Measurements from ENCODE around the gene KIAA0232. TPM values are rescaled to one million over a fixed set of nuclear protein-coding genes. Genes with fewer than 3 reads are reported as not detected.
"Not testable (repeated sequence)": the region's sequence is repeated elsewhere in the genome, so short reads cannot be mapped to it uniquely, and the experiment has no call there.

The KIAA0232 gene
- total and polyA plus RNA-seq, 9 donors: 8.7 to 41.4 (median 38.5) TPM

GRCh38 chr4:6788123-6788522 lies 5.6 kb downstream of the KIAA0232 start:
- no peaks in the 10 kb centered on the region for H3K27me3 ChIP-seq
- H3K4me3 ChIP-seq: no peak overlapping the region
- H3K9me3 ChIP-seq: no peaks in the 10 kb centered on the region
- WGBS, 3 donors: 77 to 89% (median 88%) methylated on average over 7 of the region's 7 CpGs
- peaks cover 2% of the 10 kb centered on the region for H3K4me1 ChIP-seq (ENCODE audit: insufficient read depth)
- TF ChIP-seq CTCF (IDR thresholded peaks at IDR 0.05) (no peak), EP300 (IDR thresholded peaks at IDR 0.05) (no peak), POLR2A (IDR thresholded peaks at IDR 0.05) (no peak)
- DNase-seq: no peak
- intact Hi-C loops (cut with DNase I): loop anchor here in 3 of 4 donors (10.0 kb wide), 2 partner anchors 87 to 513 kb away; no protein-coding TSS in a partner anchor
- no peaks in the 10 kb centered on the region for H3K36me3 ChIP-seq
- H3K27ac ChIP-seq: no peak overlapping the region

GRCh38 chr4:6791245-6791644 lies 8.7 kb downstream of the KIAA0232 start:
- H3K4me1 ChIP-seq (ENCODE audit: insufficient read depth); H3K27ac ChIP-seq; DNase-seq; H3K9me3 ChIP-seq; H3K36me3 ChIP-seq; H3K4me3 ChIP-seq; H3K27me3 ChIP-seq; intact Hi-C loops (cut with DNase I): not testable (repeated sequence)
- 92 to 97% (median 93%) methylated on average over 4 of the region's 4 CpGs for WGBS, 3 donors

- 82 to 91% (median 90%) methylated on average over 3 of the region's 3 CpGs for WGBS, 3 donors
- H3K36me3 ChIP-seq; H3K27ac ChIP-seq; H3K9me3 ChIP-seq; H3K4me1 ChIP-seq (ENCODE audit: insufficient read depth); H3K27me3 ChIP-seq; H3K4me3 ChIP-seq; DNase-seq; intact Hi-C loops (cut with DNase I): not testable (repeated sequence)
These were observed 9.3 kb downstream of the KIAA0232 start for GRCh38 chr4:6791796-6792195.

GRCh38 chr4:6794189-6794588 lies 11.7 kb downstream of the KIAA0232 start:
- Histone ChIP-seq H3K27me3 (no peaks in the 10 kb centered on the region), H3K27ac (no peak overlapping the region), H3K4me1 (ENCODE audit: insufficient read depth) (peaks cover 5% of the 10 kb centered on the region), H3K9me3 (no peaks in the 10 kb centered on the region), H3K4me3 (no peak overlapping the region), H3K36me3 (no peaks in the 10 kb centered on the region)
- intact Hi-C loops (cut with DNase I): no loop called here
- TF ChIP-seq CTCF (IDR thresholded peaks at IDR 0.05) (no peak), POLR2A (IDR thresholded peaks at IDR 0.05) (no peak), EP300 (IDR thresholded peaks at IDR 0.05) (no peak)
- no peak for DNase-seq
- 89 to 95% (median 94%) methylated on average over 4 of the region's 4 CpGs for WGBS, 3 donors

GRCh38 chr4:6795821-6796220 lies 13.3 kb downstream of the KIAA0232 start:
- intact Hi-C loops (cut with DNase I): no loop called here
- WGBS, 3 donors: 96 to 98% (median 96%) methylated on average over 8 of the region's 8 CpGs
- Histone ChIP-seq H3K36me3 (no peaks in the 10 kb centered on the region), H3K9me3 (no peaks in the 10 kb centered on the region), H3K4me3 (no peak overlapping the region), H3K4me1 (ENCODE audit: insufficient read depth) (peaks cover 5% of the 10 kb centered on the region), H3K27ac (no peak overlapping the region), H3K27me3 (no peaks in the 10 kb centered on the region)
- no peak for DNase-seq
- TF ChIP-seq POLR2A (IDR thresholded peaks at IDR 0.05) (no peak), CTCF (IDR thresholded peaks at IDR 0.05) (no peak), EP300 (IDR thresholded peaks at IDR 0.05) (no peak)

- H3K36me3 ChIP-seq; H3K9me3 ChIP-seq; H3K4me1 ChIP-seq (ENCODE audit: insufficient read depth); H3K4me3 ChIP-seq; H3K27me3 ChIP-seq; DNase-seq; intact Hi-C loops (cut with DNase I); H3K27ac ChIP-seq: not testable (repeated sequence)
- 89 to 100% (median 97%) methylated on average over 4 of the region's 4 CpGs for WGBS, 3 donors
These were observed 14.8 kb downstream of the KIAA0232 start for GRCh38 chr4:6797368-6797767.
